Measurements from ENCODE around the gene HOXC4. TPM values are rescaled to one million over a fixed set of nuclear protein-coding genes. Genes with fewer than 3 reads are reported as not detected.
A peak's percentile ranks its signal among the peaks of the same experiment; 100 is the strongest.

The HOXC4 gene
- total and polyA plus RNA-seq, 2 of the 8 experiments (the other 6 are each of a cell fraction or from before 2014, with no cell fraction given): not detected

- Histone ChIP-seq H3K36me3 (ENCODE audit: control insufficient read depth in 2 of 4, insufficient read depth in 4 of 4, low read length in 3 of 4) (no peaks in the 10 kb centered on the region; a peak in 1 of 8 replicates), H3K27ac (ENCODE audit: low read depth, low read length) (no peak overlapping the region), H3K4me3 (ENCODE audit: extremely low read depth in 1 of 4, insufficient read depth in 2 of 4, low read depth in 3 of 4, low read length in 4 of 4) (no peak overlapping the region), H3K9me3 (ENCODE audit: insufficient read depth in 2 of 2, low read depth in 1 of 2, low read length in 1 of 2) (no peaks in the 10 kb centered on the region), H2BK20ac (ENCODE audit: low read length) (no peak overlapping the region), H2AK5ac (ENCODE audit: low read depth, low read length) (no peak overlapping the region), H3K4ac (replicated peaks; ENCODE audit: insufficient read length, low read depth, low read length) (no peak overlapping the region), H2BK5ac (ENCODE audit: low read depth, low read length) (no peak overlapping the region), H4K8ac (ENCODE audit: extremely low read depth, insufficient read depth, low read length) (no peak overlapping the region), H3K23ac (ENCODE audit: insufficient read length) (no peak overlapping the region), H4K20me1 (replicated peaks in 1 of 2; ENCODE audit: control insufficient read depth in 1 of 2, insufficient read depth in 2 of 2, low read length in 2 of 2) (peaks cover 4 to 40% of the 10 kb centered on the region in 2 experiments), H3K4me2 (ENCODE audit: insufficient read depth in 1 of 2, low read depth in 2 of 2, low read length in 2 of 2) (peak overlapping the region in 1 of 2 experiments; percentile 28; a peak in 2 of 4 replicates), H3K4me1 (replicated peaks in 1 of 4; ENCODE audit: control insufficient read depth in 3 of 4, insufficient read depth in 4 of 4, low read length in 3 of 4) (peaks cover 0 to 12% (median 4%) of the 10 kb centered on the region in 4 experiments; a peak in 6 of 7 replicates), H3K56ac (replicated peaks; ENCODE audit: insufficient read length, low read depth, low read length) (no peak overlapping the region), H3K23me2 (ENCODE audit: low read depth, low read length) (peaks cover 3% of the 10 kb centered on the region; the same call in 1 of the 2 replicates), H2AFZ (ENCODE audit: low read length) (no peak overlapping the region), H3K79me1 (ENCODE audit: low read depth, low read length) (no peaks in the 10 kb centered on the region), H3K27me3 (replicated peaks in 1 of 4; ENCODE audit: control insufficient read depth in 3 of 4, extremely low read depth in 1 of 4, insufficient read depth in 3 of 4, low read length in 3 of 4) (peaks cover 92 to 100% (median 99%) of the 10 kb centered on the region in 4 experiments), H2BK120ac (replicated peaks; ENCODE audit: low read depth, low read length) (no peak overlapping the region), H4K5ac (ENCODE audit: insufficient read length, low read depth, low read length) (no peak overlapping the region), H3K9ac (replicated peaks in 1 of 4; ENCODE audit: extremely low read depth in 1 of 4, low read depth in 3 of 4, low read length in 3 of 4) (no peak overlapping the region), H4K91ac (replicated peaks; ENCODE audit: insufficient read length, low read length) (no peak overlapping the region), H2BK15ac (ENCODE audit: low read length) (no peak overlapping the region; the same call in 1 of the 2 replicates), H3K14ac (ENCODE audit: insufficient read length) (no peak overlapping the region), H2BK12ac (ENCODE audit: low read depth, low read length) (no peak overlapping the region), H3K79me2 (ENCODE audit: control insufficient read depth in 1 of 2, insufficient read depth in 2 of 2, low read length in 2 of 2) (no peaks in the 10 kb centered on the region), H3K18ac (ENCODE audit: extremely low read depth, low read length) (no peak overlapping the region; the same call in 1 of the 2 replicates)
- POLR2A ChIA-PET (ENCODE audit: partially characterized antibody): interaction anchor here (0.7 kb wide), 1 partner anchor 217 kb away, joined by 3 read pairs; no protein-coding TSS in a partner anchor
- TF ChIP-seq SP4 (IDR thresholded peaks at IDR 0.05; ENCODE audit: low read length): no peak
- DNase-seq (ENCODE audit: low read depth in 1 of 2, low spot score in 2 of 2): no peak
- CTCF ChIA-PET (ENCODE audit: partially characterized antibody): interaction anchor here (0.7 to 3.8 kb wide), 11 partner anchors 8 to 192 kb away, joined by 3 to 50 read pairs (median 6); partner anchors contain the start of genes HOXC5, HOXC8 and HOXC9
- 8% methylated on average over 24 of the region's 25 CpGs; no CpG with 5 or more reads in 1 of the 2 experiments for WGBS, 2 experiments (ENCODE audit: extremely low coverage in 1 of 2, insufficient coverage in 1 of 2, insufficient read length in 1 of 2, insufficient replicate concordance in 2 of 2, low coverage in 1 of 2, low lambda C conversion rate in 2 of 2, missing lambda C conversion rate in 1 of 2)
- FAIRE-seq: no peak
These were observed 37.1 kb upstream of the HOXC4 start for GRCh38 chr12:54016478-54016964.

Data from H1 (cell line).